MM.1S (cell line): ENCODE data around the gene GORASP1.

Experiments used
- EZH2 ChIP-seq: fragments of 300-600 bp; sonication (generic); optimal IDR thresholded peaks from 2 replicates; pipeline ENCODE3; 2017; ENCODE audit warnings: low read depth, mild to moderate bottlenecking, antibody characterized with exemption, low read length, mixed read lengths
- TF ChIP-seq, protein P1 (sequence below): fragments of 300-600 bp; sonication (generic); IDR thresholded peaks from 2 replicates; pipeline ENCODE4 v1.5.1; 2016; ENCODE audit warnings: antibody characterized with exemption, low read length, mixed read lengths

- TF ChIP-seq, protein P1, sequence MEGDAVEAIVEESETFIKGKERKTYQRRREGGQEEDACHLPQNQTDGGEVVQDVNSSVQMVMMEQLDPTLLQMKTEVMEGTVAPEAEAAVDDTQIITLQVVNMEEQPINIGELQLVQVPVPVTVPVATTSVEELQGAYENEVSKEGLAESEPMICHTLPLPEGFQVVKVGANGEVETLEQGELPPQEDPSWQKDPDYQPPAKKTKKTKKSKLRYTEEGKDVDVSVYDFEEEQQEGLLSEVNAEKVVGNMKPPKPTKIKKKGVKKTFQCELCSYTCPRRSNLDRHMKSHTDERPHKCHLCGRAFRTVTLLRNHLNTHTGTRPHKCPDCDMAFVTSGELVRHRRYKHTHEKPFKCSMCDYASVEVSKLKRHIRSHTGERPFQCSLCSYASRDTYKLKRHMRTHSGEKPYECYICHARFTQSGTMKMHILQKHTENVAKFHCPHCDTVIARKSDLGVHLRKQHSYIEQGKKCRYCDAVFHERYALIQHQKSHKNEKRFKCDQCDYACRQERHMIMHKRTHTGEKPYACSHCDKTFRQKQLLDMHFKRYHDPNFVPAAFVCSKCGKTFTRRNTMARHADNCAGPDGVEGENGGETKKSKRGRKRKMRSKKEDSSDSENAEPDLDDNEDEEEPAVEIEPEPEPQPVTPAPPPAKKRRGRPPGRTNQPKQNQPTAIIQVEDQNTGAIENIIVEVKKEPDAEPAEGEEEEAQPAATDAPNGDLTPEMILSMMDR, result no peak
- no peak for TF ChIP-seq EZH2
Measured at GRCh38 chr3:39103791-39104552, 3.5 kb downstream of the GORASP1 start.
